Adrenal gland (tissue), 5 donors: Measurements from ENCODE around the gene GPC1.

ENCODE experiments used
- POLR2A ChIP-seq, 2 donors: fragments of 450-650 bp; IDR thresholded peaks; one replicate each; pipeline ENCODE4 v1.6.1; 2017; ENCODE audit warnings: antibody characterized with exemption in 2 of 2, mild to moderate bottlenecking in 2 of 2, moderate library complexity in 1 of 2
- TF ChIP-seq, protein P1 (sequence below), 6 experiments: fragments of 450-650 bp in 4 of 6; fragments of 200-600 bp in 2 of 6; sonication (generic) in 1 of 6; IDR thresholded peaks; 1 replicate in 5 of 6; 2 replicates in 1 of 6; pipeline versions ENCODE4 v1.5.1 to v1.8.0; 2016 to 2021; ENCODE audit warnings: antibody characterized with exemption in 6 of 6, mild to moderate bottlenecking in 2 of 6, moderate library complexity in 1 of 6
- donor health status: DM: no; HTN: no; CAD: no.

GRCh38 chr2:240502430-240503121 lies 67.1 kb downstream of the GPC1 start:
- TF ChIP-seq, protein P1, sequence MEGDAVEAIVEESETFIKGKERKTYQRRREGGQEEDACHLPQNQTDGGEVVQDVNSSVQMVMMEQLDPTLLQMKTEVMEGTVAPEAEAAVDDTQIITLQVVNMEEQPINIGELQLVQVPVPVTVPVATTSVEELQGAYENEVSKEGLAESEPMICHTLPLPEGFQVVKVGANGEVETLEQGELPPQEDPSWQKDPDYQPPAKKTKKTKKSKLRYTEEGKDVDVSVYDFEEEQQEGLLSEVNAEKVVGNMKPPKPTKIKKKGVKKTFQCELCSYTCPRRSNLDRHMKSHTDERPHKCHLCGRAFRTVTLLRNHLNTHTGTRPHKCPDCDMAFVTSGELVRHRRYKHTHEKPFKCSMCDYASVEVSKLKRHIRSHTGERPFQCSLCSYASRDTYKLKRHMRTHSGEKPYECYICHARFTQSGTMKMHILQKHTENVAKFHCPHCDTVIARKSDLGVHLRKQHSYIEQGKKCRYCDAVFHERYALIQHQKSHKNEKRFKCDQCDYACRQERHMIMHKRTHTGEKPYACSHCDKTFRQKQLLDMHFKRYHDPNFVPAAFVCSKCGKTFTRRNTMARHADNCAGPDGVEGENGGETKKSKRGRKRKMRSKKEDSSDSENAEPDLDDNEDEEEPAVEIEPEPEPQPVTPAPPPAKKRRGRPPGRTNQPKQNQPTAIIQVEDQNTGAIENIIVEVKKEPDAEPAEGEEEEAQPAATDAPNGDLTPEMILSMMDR (IDR thresholded peaks at IDR 0.05), result no peak
- no peak for TF ChIP-seq POLR2A (IDR thresholded peaks at IDR 0.05)
